Measurements from ENCODE around the gene WNT3A. TPM values are rescaled to one million over a fixed set of nuclear protein-coding genes. Genes with fewer than 3 reads are reported as not detected.
"Not testable (repeated sequence)": the region's sequence is repeated elsewhere in the genome, so short reads cannot be mapped to it uniquely, and the experiment has no call there.

The WNT3A gene
- total RNA-seq, 1 donor = not detected

GRCh38 chr1:228018961-228019721, 12.3 kb downstream of the WNT3A start:
- no peak for DNase-seq (ENCODE audit: low read depth)
- no peak overlapping the region for H3K4me3 ChIP-seq (ENCODE audit: low read depth, low read length)
- no peak for TF ChIP-seq CTCF (IDR thresholded peaks at IDR 0.05; ENCODE audit: insufficient read depth, low read depth, low read length)

- not testable (repeated sequence) for H3K4me3 ChIP-seq (ENCODE audit: low read depth, low read length); DNase-seq (ENCODE audit: low read depth)
Measured at GRCh38 chr1:228019722-228020083, 12.9 kb downstream of the WNT3A start.

GRCh38 chr1:228020686-228021354, 14.0 kb downstream of the WNT3A start:
- no peak overlapping the region for H3K4me3 ChIP-seq (ENCODE audit: low read depth, low read length)
- no peak for TF ChIP-seq CTCF (IDR thresholded peaks at IDR 0.05; ENCODE audit: insufficient read depth, low read depth, low read length)
- DNase-seq (ENCODE audit: low read depth) = no peak

GRCh38 chr1:228021355-228022030, 14.7 kb downstream of the WNT3A start:
- TF ChIP-seq CTCF (IDR thresholded peaks at IDR 0.05; ENCODE audit: insufficient read depth, low read depth, low read length) = no peak
- no peak overlapping the region for H3K4me3 ChIP-seq (ENCODE audit: low read depth, low read length)
- no peak for DNase-seq (ENCODE audit: low read depth)

GRCh38 chr1:228022571-228023293, 15.9 kb downstream of the WNT3A start:
- TF ChIP-seq CTCF (IDR thresholded peaks at IDR 0.05; ENCODE audit: insufficient read depth, low read depth, low read length) = no peak
- no peak for DNase-seq (ENCODE audit: low read depth)
- no peak overlapping the region for H3K4me3 ChIP-seq (ENCODE audit: low read depth, low read length)

GRCh38 chr1:228023294-228023639, 16.5 kb downstream of the WNT3A start:
- no peak for DNase-seq (ENCODE audit: low read depth)
- H3K4me3 ChIP-seq (ENCODE audit: low read depth, low read length) = no peak overlapping the region
- TF ChIP-seq CTCF (IDR thresholded peaks at IDR 0.05; ENCODE audit: insufficient read depth, low read depth, low read length) = no peak

GRCh38 chr1:228029281-228029680, 22.5 kb downstream of the WNT3A start:
- TF ChIP-seq CTCF (IDR thresholded peaks at IDR 0.05; ENCODE audit: insufficient read depth, low read depth, low read length) = no peak
- no peak for DNase-seq (ENCODE audit: low read depth)
- no peak overlapping the region for H3K4me3 ChIP-seq (ENCODE audit: low read depth, low read length)

Data from fibroblast of villous mesenchyme (primary cell).